ENCODE data around the gene TANGO2.

- no peak for TF ChIP-seq HDGF (IDR thresholded peaks at IDR 0.05; ENCODE audit: borderline replicate concordance)
- TF ChIP-seq ZNF384 (IDR thresholded peaks at IDR 0.05) = no peak
- TF ChIP-seq FOXA1 (IDR thresholded peaks at IDR 0.05) = no peak
- TF ChIP-seq BHLHE40 (IDR thresholded peaks at IDR 0.05; ENCODE audit: borderline replicate concordance) = no peak
- TF ChIP-seq FOXK2 (IDR thresholded peaks at IDR 0.05) = no peak
- no peak for TF ChIP-seq ELF4 (IDR thresholded peaks at IDR 0.05)
Observed at GRCh38 chr22:19976671-19977070, 44.2 kb upstream of the TANGO2 start.
